Glutamatergic neuron (in vitro differentiated cells): ENCODE results near the gene VPS13D. TPM values are rescaled to one million over a fixed set of nuclear protein-coding genes. Genes with fewer than 3 reads are reported as not detected.

Experiments used
- DNase-seq: peaks from one replicate; pipeline ENCODE4 v3.0.0; 2022
- H3K27ac Mint-ChIP-seq: one replicate; pipeline ENCODE4 v1.8.0; 2020; ENCODE audit warnings: mild to moderate bottlenecking, mixed read lengths, inconsistent platforms; ENCODE audit not compliant: unreplicated experiment
- H3K27me3 Mint-ChIP-seq: one replicate; pipeline ENCODE4 v1.8.0; 2020; ENCODE audit warnings: mild to moderate bottlenecking, moderate library complexity, mixed read lengths, inconsistent platforms; ENCODE audit not compliant: unreplicated experiment
- H3K36me3 Mint-ChIP-seq: one replicate; pipeline ENCODE4 v1.8.0; 2020; ENCODE audit warnings: mild to moderate bottlenecking, mixed read lengths, inconsistent platforms; ENCODE audit not compliant: unreplicated experiment
- H3K4me1 Mint-ChIP-seq: one replicate; pipeline ENCODE4 v1.8.0; 2020; ENCODE audit warnings: mild to moderate bottlenecking, low read depth, mixed read lengths, inconsistent platforms; ENCODE audit not compliant: unreplicated experiment
- H3K4me3 Mint-ChIP-seq: one replicate; pipeline ENCODE4 v1.8.0; 2020; ENCODE audit warnings: mild to moderate bottlenecking, mixed read lengths, inconsistent platforms; ENCODE audit not compliant: unreplicated experiment
- H3K9me3 Mint-ChIP-seq: one replicate; pipeline ENCODE4 v1.8.0; 2020; ENCODE audit warnings: mild to moderate bottlenecking, moderate library complexity, mixed read lengths, inconsistent platforms; ENCODE audit not compliant: unreplicated experiment
- total RNA-seq: library from RNA; stranded (reverse); fragmentation: NEBNext Ultra II Directional; extraction: Animal tissue kit (Norgen Biotek cat#: 25700); gene quantifications from one replicate; pipeline ENCODE4 v1.2.1, GENCODE V29; 2021; ENCODE audit not compliant: unreplicated experiment
- TF ChIP-seq, protein P1 (sequence below): fragments of 200-600 bp; sonication (generic); IDR thresholded peaks from one replicate; pipeline ENCODE4 v1.5.0; 2021; ENCODE audit not compliant: partially characterized antibody, unreplicated experiment

Gene VPS13D
- total RNA-seq, 1 donor from 2014 or later: 32.8 TPM

DNA sequence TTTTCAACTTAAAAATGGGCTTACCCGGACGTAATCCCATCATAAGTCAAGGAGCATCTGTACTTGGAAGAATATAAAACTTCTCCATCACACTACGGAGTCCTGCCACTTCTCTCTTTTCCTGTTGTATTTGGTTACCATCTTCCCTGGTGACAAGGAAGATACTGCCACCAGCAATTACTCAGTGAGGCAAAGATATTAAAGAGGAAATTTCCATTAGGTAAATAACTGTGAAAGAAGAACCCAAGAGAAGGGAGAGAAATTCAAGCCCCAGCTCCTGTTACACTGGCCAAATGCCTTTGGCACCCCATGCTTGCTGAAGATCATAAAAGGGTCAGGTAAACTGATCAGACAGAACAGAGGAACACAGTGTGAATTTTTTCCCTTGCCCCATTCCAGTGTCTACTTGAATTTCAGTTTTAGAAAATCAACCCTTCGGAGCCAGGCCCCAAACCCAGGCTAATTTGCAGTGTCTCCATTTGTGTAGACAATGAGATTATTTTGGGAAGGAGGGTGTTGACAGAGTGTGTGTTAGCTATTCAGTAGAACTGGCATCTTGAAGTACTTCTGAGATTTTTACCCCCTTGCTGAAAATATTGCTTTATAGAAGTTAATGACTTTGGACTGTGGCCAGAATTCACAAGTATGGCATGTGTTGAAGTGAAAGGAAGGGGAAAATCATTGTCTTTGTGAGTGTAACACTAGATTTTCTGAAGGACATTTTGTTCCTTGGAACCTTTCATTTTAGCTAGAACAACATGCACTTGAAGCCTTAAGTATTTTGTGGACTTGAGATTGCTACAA is 221.1 kb downstream of the VPS13D start:
- Mint-ChIP-seq H3K27me3 (no peaks in the 10 kb centered on the region), H3K4me1 (no peaks in the 10 kb centered on the region), H3K27ac (no peak overlapping the region), H3K36me3 (no peaks in the 10 kb centered on the region), H3K4me3 (no peak overlapping the region), H3K9me3 (no peaks in the 10 kb centered on the region)
- TF ChIP-seq, protein P1, sequence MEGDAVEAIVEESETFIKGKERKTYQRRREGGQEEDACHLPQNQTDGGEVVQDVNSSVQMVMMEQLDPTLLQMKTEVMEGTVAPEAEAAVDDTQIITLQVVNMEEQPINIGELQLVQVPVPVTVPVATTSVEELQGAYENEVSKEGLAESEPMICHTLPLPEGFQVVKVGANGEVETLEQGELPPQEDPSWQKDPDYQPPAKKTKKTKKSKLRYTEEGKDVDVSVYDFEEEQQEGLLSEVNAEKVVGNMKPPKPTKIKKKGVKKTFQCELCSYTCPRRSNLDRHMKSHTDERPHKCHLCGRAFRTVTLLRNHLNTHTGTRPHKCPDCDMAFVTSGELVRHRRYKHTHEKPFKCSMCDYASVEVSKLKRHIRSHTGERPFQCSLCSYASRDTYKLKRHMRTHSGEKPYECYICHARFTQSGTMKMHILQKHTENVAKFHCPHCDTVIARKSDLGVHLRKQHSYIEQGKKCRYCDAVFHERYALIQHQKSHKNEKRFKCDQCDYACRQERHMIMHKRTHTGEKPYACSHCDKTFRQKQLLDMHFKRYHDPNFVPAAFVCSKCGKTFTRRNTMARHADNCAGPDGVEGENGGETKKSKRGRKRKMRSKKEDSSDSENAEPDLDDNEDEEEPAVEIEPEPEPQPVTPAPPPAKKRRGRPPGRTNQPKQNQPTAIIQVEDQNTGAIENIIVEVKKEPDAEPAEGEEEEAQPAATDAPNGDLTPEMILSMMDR: no peak
- no peak for DNase-seq

DNA sequence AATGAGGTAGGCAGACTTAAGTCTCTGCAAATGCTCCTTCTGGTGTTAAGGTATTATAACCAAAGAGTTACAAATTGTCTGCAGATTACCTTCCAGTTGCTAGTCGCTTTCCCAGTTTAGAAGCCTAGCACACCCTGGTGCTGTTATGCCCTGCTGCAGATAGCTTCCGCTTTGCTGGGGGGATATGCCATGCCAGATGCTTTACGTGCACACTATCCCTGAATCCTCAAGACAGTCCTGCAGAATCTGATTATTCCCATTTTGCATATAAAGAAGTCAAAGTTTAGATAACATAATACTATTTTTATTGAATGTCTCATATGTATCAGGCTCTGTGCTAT is 221.7 kb downstream of the VPS13D start:
- no peaks in the 10 kb centered on the region for H3K9me3 Mint-ChIP-seq
- no peaks in the 10 kb centered on the region for H3K27me3 Mint-ChIP-seq
- H3K36me3 Mint-ChIP-seq: peaks cover 2% of the 10 kb centered on the region
- H3K27ac Mint-ChIP-seq: no peak overlapping the region
- no peak for DNase-seq
- TF ChIP-seq, protein P1: no peak
- no peaks in the 10 kb centered on the region for H3K4me1 Mint-ChIP-seq
- H3K4me3 Mint-ChIP-seq: no peak overlapping the region

DNA sequence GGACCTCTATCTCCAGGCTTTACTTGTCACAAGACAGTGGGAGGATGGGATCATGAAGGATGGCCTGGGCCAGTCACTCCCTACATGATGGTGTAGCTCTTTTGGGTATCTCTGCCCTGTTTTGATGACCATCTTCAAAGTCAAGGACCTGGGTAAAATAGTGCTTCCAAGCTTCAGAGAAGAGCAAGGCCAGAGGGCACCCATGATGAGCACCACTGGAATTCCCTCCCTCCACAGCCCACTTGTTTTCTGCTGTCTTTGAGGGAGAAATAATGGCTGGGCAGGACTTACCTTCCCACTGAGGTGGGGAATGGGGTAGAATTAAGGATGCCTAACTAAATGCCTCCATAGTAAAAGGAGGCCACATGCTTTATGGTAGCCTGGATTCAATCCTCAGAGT is 222.4 kb downstream of the VPS13D start:
- TF ChIP-seq, protein P1: no peak
- H3K27ac Mint-ChIP-seq: no peak overlapping the region
- H3K9me3 Mint-ChIP-seq: no peaks in the 10 kb centered on the region
- no peak overlapping the region for H3K4me3 Mint-ChIP-seq
- H3K4me1 Mint-ChIP-seq: no peaks in the 10 kb centered on the region
- H3K36me3 Mint-ChIP-seq: peaks cover 4% of the 10 kb centered on the region
- no peak for DNase-seq
- no peaks in the 10 kb centered on the region for H3K27me3 Mint-ChIP-seq

DNA sequence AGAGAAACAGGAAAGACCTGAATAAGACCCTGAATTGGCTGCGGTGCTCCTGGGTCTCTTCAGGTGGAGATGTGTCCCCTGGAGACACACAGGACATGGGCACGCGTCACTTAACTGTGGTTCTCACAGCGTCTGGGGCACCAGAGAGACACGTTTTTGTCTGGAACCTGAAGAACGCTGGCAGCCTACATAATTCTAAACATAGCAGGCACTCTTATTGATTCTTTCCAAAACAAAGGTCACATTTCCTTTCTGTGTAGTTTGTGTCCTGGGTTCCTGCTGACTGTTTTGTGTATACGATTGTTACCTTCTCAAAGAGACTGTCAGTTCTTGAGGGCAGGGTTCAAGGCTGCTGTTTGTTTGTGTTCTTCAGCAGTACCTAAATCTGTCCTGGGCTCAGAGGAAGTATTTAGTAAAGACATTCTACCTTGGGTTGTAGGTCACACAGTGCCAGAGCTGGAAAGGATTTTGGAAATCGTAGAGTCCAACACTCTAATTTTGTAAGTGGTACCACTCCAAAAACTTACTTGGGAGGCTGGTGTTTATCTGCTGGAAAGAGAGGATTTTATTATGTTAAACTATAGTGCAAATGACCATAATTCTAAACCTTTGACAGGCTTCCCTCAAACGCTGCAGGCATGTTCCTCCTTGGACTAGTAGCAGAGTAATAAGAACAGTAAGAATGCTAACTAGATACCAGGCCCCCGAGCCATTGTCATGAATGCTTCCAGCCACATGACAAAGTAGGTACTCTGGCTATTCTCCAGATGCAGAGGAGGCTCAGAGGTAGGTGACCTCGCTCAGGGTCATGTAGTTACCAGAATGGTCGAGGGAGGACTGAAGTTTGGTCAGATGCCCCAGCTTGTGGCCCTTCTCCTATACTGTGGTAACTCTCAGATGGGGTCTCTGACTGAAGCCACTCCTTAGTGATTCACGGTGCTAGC is 223.8 kb downstream of the VPS13D start:
- TF ChIP-seq, protein P1: no peak
- Mint-ChIP-seq H3K36me3 (peaks cover 4% of the 10 kb centered on the region), H3K4me1 (no peaks in the 10 kb centered on the region)

More for the DNA sequence above, 223.8 kb downstream of the VPS13D start:
- H3K9me3 Mint-ChIP-seq: no peaks in the 10 kb centered on the region
- no peak for DNase-seq
- H3K27me3 Mint-ChIP-seq: no peaks in the 10 kb centered on the region
- no peak overlapping the region for H3K4me3 Mint-ChIP-seq
- H3K27ac Mint-ChIP-seq: no peak overlapping the region
